H1 (cell line): ENCODE measurements around the gene GARNL3. TPM values are rescaled to one million over a fixed set of nuclear protein-coding genes. Genes with fewer than 3 reads are reported as not detected.

Experiments
- CTCF ChIA-PET: fragments of 300-600 bp; sonication (Branson Sonifier 250); formaldehyde crosslinking; loops from one replicate; lab custom pipeline; 2021; ENCODE audit not compliant: partially characterized antibody; lab: Charles Lee
- POLR2A ChIA-PET: fragments of 300-600 bp; sonication (Branson Sonifier 250); formaldehyde crosslinking; loops from one replicate; lab custom pipeline; 2021; ENCODE audit warnings: inconsistent platforms; ENCODE audit not compliant: partially characterized antibody; lab: Charles Lee
- DNase-seq, 2 experiments: peaks; one replicate each; pipeline versions ENCODE4 v3.0.0 to v3.0.0-alpha.2; 2010 to 2022; ENCODE audit warnings: low spot score in 2 of 2, low read depth in 1 of 2, mixed read lengths in 1 of 2
- FAIRE-seq: peaks from 2 replicates; lab custom pipeline; 2011; peaks lifted over from hg19 to GRCh38; lab: Jason Lieb, UNC
- H2AFZ ChIP-seq: 2 replicates; pipeline ENCODE4 v1.8.1; 2012; ENCODE audit warnings: low read length, inconsistent platforms
- H2AK5ac ChIP-seq: 2 replicates; pipeline ENCODE4 v1.6.1; 2013; ENCODE audit warnings: low read depth, low read length
- H2BK120ac ChIP-seq: replicated peaks from 2 replicates; pipeline ENCODE3; 2013; ENCODE audit warnings: low read depth, low read length, inconsistent platforms
- H2BK12ac ChIP-seq: 2 replicates; pipeline ENCODE4 v1.6.1; 2013; ENCODE audit warnings: low read depth, low read length
- H2BK15ac ChIP-seq: 2 replicates; pipeline ENCODE4 v1.6.1; 2013; ENCODE audit warnings: low read length
- H2BK20ac ChIP-seq: 2 replicates; pipeline ENCODE4 v1.6.1; 2013; ENCODE audit warnings: low read length
- H2BK5ac ChIP-seq: 2 replicates; pipeline ENCODE4 v1.6.1; 2013; ENCODE audit warnings: low read depth, low read length
- H3K14ac ChIP-seq: 2 replicates; pipeline ENCODE4 v1.6.1; 2013; ENCODE audit warnings: inconsistent platforms; ENCODE audit not compliant: insufficient read length
- H3K18ac ChIP-seq: 2 replicates; pipeline ENCODE4 v1.6.1; 2013; ENCODE audit warnings: low read length; ENCODE audit errors: extremely low read depth
- H3K23ac ChIP-seq: 2 replicates; pipeline ENCODE4 v1.6.1; 2013; ENCODE audit warnings: inconsistent platforms; ENCODE audit not compliant: insufficient read length
- H3K23me2 ChIP-seq: 2 replicates; pipeline ENCODE4 v1.6.1; 2013; ENCODE audit warnings: low read depth, low read length
- H3K27ac ChIP-seq: 2 replicates; pipeline ENCODE4 v1.6.1; 2011; ENCODE audit warnings: low read depth, low read length, inconsistent platforms
- H3K27me3 ChIP-seq, 4 experiments: replicated peaks in 1 of 4; 1 replicate in 1 of 4; 2 replicates in 3 of 4; pipeline versions ENCODE4 v1.6.1 to v1.8.1; 2011 to 2013; ENCODE audit warnings: low read length in 3 of 4, mild to moderate bottlenecking in 3 of 4, inconsistent platforms in 2 of 4, mixed read lengths in 2 of 4, moderate library complexity in 1 of 4; ENCODE audit not compliant: control insufficient read depth in 3 of 4, insufficient read depth in 3 of 4; ENCODE audit errors: extremely low read depth in 1 of 4
- H3K36me3 ChIP-seq, 4 experiments: 2 replicates each; pipeline versions ENCODE4 v1.6.1 to v1.8.1; 2011 to 2013; ENCODE audit warnings: mild to moderate bottlenecking in 4 of 4, low read length in 3 of 4, moderate library complexity in 2 of 4, control low read depth in 1 of 4, inconsistent platforms in 1 of 4; ENCODE audit not compliant: insufficient read depth in 4 of 4, control insufficient read depth in 2 of 4
- H3K4ac ChIP-seq: replicated peaks from 2 replicates; pipeline ENCODE3; 2013; ENCODE audit warnings: low read length, low read depth, mixed read lengths, inconsistent platforms; ENCODE audit not compliant: insufficient read length
- H3K4me1 ChIP-seq, 4 experiments: replicated peaks in 1 of 4; 1 replicate in 1 of 4; 2 replicates in 3 of 4; pipeline versions ENCODE4 v1.6.1 to v1.8.1; 2011 to 2013; ENCODE audit warnings: low read length in 3 of 4, inconsistent platforms in 2 of 4, mixed read lengths in 1 of 4; ENCODE audit not compliant: insufficient read depth in 4 of 4, control insufficient read depth in 3 of 4
- H3K4me2 ChIP-seq, 2 experiments: 2 replicates each; pipeline versions ENCODE4 v1.6.1 to v1.8.1; 2011 to 2013; ENCODE audit warnings: low read depth in 2 of 2, low read length in 2 of 2, control low read depth in 1 of 2, inconsistent platforms in 1 of 2, mild to moderate bottlenecking in 1 of 2; ENCODE audit not compliant: insufficient read depth in 1 of 2
- H3K4me3 ChIP-seq, 4 experiments: fragments of 200-600, 300-600 bp in 1 of 4; sonication (generic), shearing (Covaris generic), sonication (Bioruptor Twin) in 1 of 4; 2 replicates each; pipeline versions ENCODE4 v1.5.1 to v1.8.1; 2011 to 2016; ENCODE audit warnings: low read length in 4 of 4, low read depth in 3 of 4, control low read depth in 2 of 4, inconsistent platforms in 2 of 4, mild to moderate bottlenecking in 2 of 4, mixed read lengths in 1 of 4, moderate library complexity in 1 of 4; ENCODE audit not compliant: insufficient read depth in 2 of 4; ENCODE audit errors: extremely low read depth in 1 of 4
- H3K56ac ChIP-seq: replicated peaks from 2 replicates; pipeline ENCODE3; 2013; ENCODE audit warnings: low read depth, mild to moderate bottlenecking, mixed read lengths, low read length, inconsistent platforms; ENCODE audit not compliant: insufficient read length
- H3K79me1 ChIP-seq: 2 replicates; pipeline ENCODE4 v1.6.1; 2013; ENCODE audit warnings: low read depth, low read length, control low read depth
- H3K79me2 ChIP-seq, 2 experiments: 2 replicates each; pipeline versions ENCODE4 v1.6.1 to v1.8.1; 2012 to 2013; ENCODE audit warnings: low read length in 2 of 2, mild to moderate bottlenecking in 2 of 2, inconsistent platforms in 1 of 2; ENCODE audit not compliant: insufficient read depth in 2 of 2, control insufficient read depth in 1 of 2
- H3K9ac ChIP-seq, 4 experiments: replicated peaks in 1 of 4; 1 replicate in 1 of 4; 2 replicates in 3 of 4; pipeline versions ENCODE4 v1.6.1 to v1.8.1; 2011 to 2013; ENCODE audit warnings: low read depth in 3 of 4, low read length in 3 of 4, control low read depth in 2 of 4, mild to moderate bottlenecking in 2 of 4, moderate library complexity in 2 of 4, inconsistent platforms in 1 of 4; ENCODE audit errors: extremely low read depth in 1 of 4
- H3K9me3 ChIP-seq, 2 experiments: 2 replicates each; pipeline versions ENCODE4 v1.6.1 to v1.8.1; 2012 to 2013; ENCODE audit warnings: mild to moderate bottlenecking in 2 of 2, moderate library complexity in 2 of 2, control low read depth in 1 of 2, inconsistent platforms in 1 of 2, low read depth in 1 of 2, low read length in 1 of 2, mixed read lengths in 1 of 2; ENCODE audit not compliant: insufficient read depth in 2 of 2
- H4K20me1 ChIP-seq, 2 experiments: replicated peaks in 1 of 2; 2 replicates each; pipeline versions ENCODE3 to v1.8.1; 2011 to 2013; ENCODE audit warnings: inconsistent platforms in 2 of 2, low read length in 2 of 2, mild to moderate bottlenecking in 1 of 2; ENCODE audit not compliant: insufficient read depth in 2 of 2, control insufficient read depth in 1 of 2
- H4K5ac ChIP-seq: 2 replicates; pipeline ENCODE4 v1.6.1; 2013; ENCODE audit warnings: low read length, low read depth, mixed read lengths, inconsistent platforms; ENCODE audit not compliant: insufficient read length
- H4K8ac ChIP-seq: 2 replicates; pipeline ENCODE4 v1.8.0; 2013; ENCODE audit warnings: mild to moderate bottlenecking, moderate library complexity, low read length, inconsistent platforms; ENCODE audit not compliant: insufficient read depth; ENCODE audit errors: extremely low read depth
- H4K91ac ChIP-seq: replicated peaks from 2 replicates; pipeline ENCODE3; 2013; ENCODE audit warnings: low read length, mixed read lengths, inconsistent platforms; ENCODE audit not compliant: insufficient read length
- CEBPB ChIP-seq: IDR thresholded peaks from 2 replicates; pipeline ENCODE4 v1.6.1; 2012; ENCODE audit warnings: low read depth, low read length
- POLR2AphosphoS5 ChIP-seq: IDR thresholded peaks from 2 replicates; pipeline ENCODE4 v1.6.1; 2011; ENCODE audit warnings: low read depth, low read length
- RXRA ChIP-seq: IDR thresholded peaks from 2 replicates; pipeline ENCODE4 v1.6.1; 2011; ENCODE audit warnings: low read depth, mild to moderate bottlenecking, low read length, moderate library complexity; ENCODE audit not compliant: insufficient read depth
- SAP30 ChIP-seq: fragments of 300-600 bp; sonication (generic); IDR thresholded peaks from 2 replicates; pipeline ENCODE4 v1.7.1; 2012; ENCODE audit warnings: low read length, moderate library complexity, mild to moderate bottlenecking, inconsistent platforms; ENCODE audit not compliant: insufficient read depth, insufficient replicate concordance
- SP2 ChIP-seq: IDR thresholded peaks from 2 replicates; pipeline ENCODE4 v1.6.1; 2012; ENCODE audit warnings: mild to moderate bottlenecking, low read length, inconsistent platforms
- WGBS, 2 experiments: shearing (Covaris generic) in 1 of 2; methylation state at CpG; one replicate each; pipeline versions ENCODE4 v1.1.6 to v1.1.7; 2013 to 2015; ENCODE audit warnings: low lambda C conversion rate in 2 of 2, mixed read lengths in 2 of 2, inconsistent platforms in 1 of 2, low coverage in 1 of 2, missing lambda C conversion rate in 1 of 2; ENCODE audit not compliant: insufficient replicate concordance in 2 of 2, insufficient coverage in 1 of 2, insufficient read length in 1 of 2; ENCODE audit errors: extremely low coverage in 1 of 2, missing lambda C conversion rate in 1 of 2; 5-methylcytosine and 5-hydroxymethylcytosine counted together
- polyA plus RNA-seq, 7 experiments: library from polyadenylated mRNA; depleted of rRNA in 3 of 7; stranded (reverse) in 5 of 7; unstranded in 2 of 7; fragments of >200 nt in 5 of 7; fragments of 200-250 nt in 2 of 7; gene quantifications; 1 replicate in 5 of 7; 2 replicates in 1 of 7; 4 replicates in 1 of 7; pipeline versions ENCODE4 v1.2.1 to v1.2.3, GENCODE V29; 2011 to 2013; ENCODE audit warnings: missing spikeins in 2 of 7, mixed read lengths in 2 of 7
- total RNA-seq: library from RNA; stranded (reverse); fragmentation: NEBNext Ultra II Directional; extraction: Animal tissue kit (Norgen Biotek cat#: 25700); gene quantifications from 2 replicates; pipeline ENCODE4 v1.2.1, GENCODE V29; 2021

The GARNL3 gene
- total and polyA plus RNA-seq, 2 of the 8 experiments (the other 6 are each of a cell fraction or from before 2014, with no cell fraction given): 6.5 to 18.3 TPM

- Histone ChIP-seq H2AFZ (peak overlapping the region; percentile 65; the same call in 1 of the 2 replicates), H3K18ac (no peak overlapping the region), H3K4me1 (peaks cover 0 to 15% (median 6%) of the 10 kb centered on the region in 4 experiments; a peak in 6 of 7 replicates), H2AK5ac (no peak overlapping the region; the same call in none of the 2 replicates), H3K27me3 (peaks cover 0 to 6% (median 0%) of the 10 kb centered on the region in 4 experiments; a peak in 3 of 7 replicates), H4K8ac (peak overlapping the region; percentile 58; the same call in 1 of the 2 replicates), H3K79me2 (peaks cover 0 to 13% of the 10 kb centered on the region in 2 experiments; a peak in 1 of 4 replicates), H3K9ac (peak overlapping the region in 2 of 4 experiments; percentile 15 to 55; a peak in 6 of 7 replicates), H2BK5ac (no peak overlapping the region), H3K36me3 (peaks cover 0 to 2% (median 0%) of the 10 kb centered on the region in 4 experiments; a peak in 1 of 8 replicates), H3K27ac (no peak overlapping the region), H4K91ac (no peak overlapping the region), H4K5ac (no peak overlapping the region), H3K56ac (no peak overlapping the region), H2BK20ac (no peak overlapping the region), H4K20me1 (peaks cover 10% of the 10 kb centered on the region in 2 experiments), H3K4me2 (peak overlapping the region; percentile 81 to 87), H3K14ac (no peak overlapping the region), H3K9me3 (no peaks in the 10 kb centered on the region), H3K4me3 (peak overlapping the region; percentile 38 to 71 (median 67); a peak in 7 of 8 replicates), H2BK12ac (peak overlapping the region; percentile 78; the same call in 1 of the 2 replicates), H3K23ac (no peak overlapping the region), H2BK120ac (no peak overlapping the region), H2BK15ac (no peak overlapping the region), H3K4ac (no peak overlapping the region), H3K79me1 (peaks cover 3% of the 10 kb centered on the region), H3K23me2 (peaks cover 14% of the 10 kb centered on the region)
- POLR2A ChIA-PET: interaction anchor here (2.2 kb wide), 1 partner anchor 171 kb away, joined by 10 read pairs; no protein-coding TSS in a partner anchor
- DNase-seq: no peak
- CTCF ChIA-PET: interaction anchor here (1.0 kb wide), 1 partner anchor 31 kb away, joined by 4 read pairs; no protein-coding TSS in a partner anchor
- 80% methylated on average over 7 of the region's 7 CpGs; no CpG with 5 or more reads in 1 of the 2 experiments for WGBS, 2 experiments
- no peak for FAIRE-seq
- no peak for TF ChIP-seq POLR2AphosphoS5
- no peak for TF ChIP-seq SP2
- no peak for TF ChIP-seq CEBPB
- TF ChIP-seq RXRA: no peak
- TF ChIP-seq SAP30: no peak
These were observed 131.1 kb downstream of the GARNL3 start for GRCh38 chr9:127395497-127396252.
